Measurements from ENCODE around the gene MCC.
A peak's percentile ranks its signal among the peaks of the same experiment; 100 is the strongest.

MCC gene

GRCh38 chr5:113205807-113206206 is 282.4 kb downstream of the MCC start:
- no peak overlapping the region for H3K4me3 ChIP-seq (ENCODE audit: control insufficient read depth, low read depth, low read length)
- TF ChIP-seq CTCF (conservative IDR thresholded peaks at IDR 0.05; ENCODE audit: control insufficient read depth, insufficient read depth, low read depth, low read length), result no peak
- no peak for DNase-seq (ENCODE audit: low read depth)

GRCh38 chr5:113205323-113205722 is 282.9 kb downstream of the MCC start:
- no peak overlapping the region for H3K4me3 ChIP-seq (ENCODE audit: control insufficient read depth, low read depth, low read length)
- no peak for TF ChIP-seq CTCF (conservative IDR thresholded peaks at IDR 0.05; ENCODE audit: control insufficient read depth, insufficient read depth, low read depth, low read length)
- no peak for DNase-seq (ENCODE audit: low read depth)

DNA sequence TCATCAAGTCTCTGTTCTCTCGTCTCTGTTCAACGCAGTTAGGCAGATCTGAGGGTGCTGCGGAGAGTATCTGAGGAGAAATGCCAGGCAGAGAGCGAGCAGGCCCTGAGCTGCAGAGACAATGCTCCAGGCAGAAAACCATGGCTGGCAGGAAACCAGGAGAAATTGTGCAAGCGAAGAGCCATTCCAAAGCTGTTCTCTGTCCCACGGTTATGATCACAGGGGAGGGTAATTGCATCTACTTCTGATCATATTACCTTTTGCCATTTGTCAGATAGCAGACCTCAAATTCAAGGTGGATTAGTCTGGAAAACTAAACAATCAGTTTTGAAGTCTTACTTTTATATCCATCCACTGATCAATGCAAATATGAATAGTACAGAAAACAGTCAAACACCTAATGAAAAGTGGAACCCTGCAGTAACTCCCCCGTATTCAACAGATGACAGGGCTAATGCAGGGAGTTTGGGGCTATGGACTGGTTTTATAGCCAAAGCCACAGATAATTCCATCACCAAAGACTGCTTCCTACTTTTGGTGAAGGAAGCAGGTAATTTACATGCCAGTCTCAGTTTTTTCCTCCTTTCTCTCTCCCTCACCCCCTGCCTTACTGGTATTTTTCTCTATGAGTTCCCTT is 283.6 kb downstream of the MCC start:
- no peak overlapping the region for H3K4me3 ChIP-seq (ENCODE audit: control insufficient read depth, low read depth, low read length)
- DNase-seq (ENCODE audit: low read depth), result peak; percentile 68

DNA sequence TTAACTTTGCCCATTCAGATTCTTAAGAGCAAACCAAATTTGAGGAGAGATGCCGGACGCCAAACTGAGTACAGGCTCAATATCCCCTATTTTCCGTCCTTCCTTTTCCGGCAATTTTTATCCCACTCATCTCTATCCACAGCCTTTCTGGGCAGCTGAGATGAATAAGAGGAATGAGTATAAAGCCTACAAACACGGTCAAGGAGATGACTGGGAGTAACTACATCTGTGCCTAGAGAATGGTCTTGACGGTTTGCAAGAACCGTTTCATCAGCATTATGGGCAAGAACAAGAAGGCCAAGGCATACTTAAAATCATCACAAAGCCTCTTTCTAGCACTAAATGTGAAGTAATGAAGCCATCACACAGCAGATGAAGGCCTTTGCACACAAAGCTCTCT is 284.3 kb downstream of the MCC start:
- no peak for DNase-seq (ENCODE audit: low read depth)
- TF ChIP-seq CTCF (conservative IDR thresholded peaks at IDR 0.05; ENCODE audit: control insufficient read depth, insufficient read depth, low read depth, low read length), result no peak
- H3K4me3 ChIP-seq (ENCODE audit: control insufficient read depth, low read depth, low read length), result no peak overlapping the region

More for the DNA sequence above, 283.6 kb downstream of the MCC start:
- no peak for TF ChIP-seq CTCF (conservative IDR thresholded peaks at IDR 0.05; ENCODE audit: control insufficient read depth, insufficient read depth, low read depth, low read length)

DNA sequence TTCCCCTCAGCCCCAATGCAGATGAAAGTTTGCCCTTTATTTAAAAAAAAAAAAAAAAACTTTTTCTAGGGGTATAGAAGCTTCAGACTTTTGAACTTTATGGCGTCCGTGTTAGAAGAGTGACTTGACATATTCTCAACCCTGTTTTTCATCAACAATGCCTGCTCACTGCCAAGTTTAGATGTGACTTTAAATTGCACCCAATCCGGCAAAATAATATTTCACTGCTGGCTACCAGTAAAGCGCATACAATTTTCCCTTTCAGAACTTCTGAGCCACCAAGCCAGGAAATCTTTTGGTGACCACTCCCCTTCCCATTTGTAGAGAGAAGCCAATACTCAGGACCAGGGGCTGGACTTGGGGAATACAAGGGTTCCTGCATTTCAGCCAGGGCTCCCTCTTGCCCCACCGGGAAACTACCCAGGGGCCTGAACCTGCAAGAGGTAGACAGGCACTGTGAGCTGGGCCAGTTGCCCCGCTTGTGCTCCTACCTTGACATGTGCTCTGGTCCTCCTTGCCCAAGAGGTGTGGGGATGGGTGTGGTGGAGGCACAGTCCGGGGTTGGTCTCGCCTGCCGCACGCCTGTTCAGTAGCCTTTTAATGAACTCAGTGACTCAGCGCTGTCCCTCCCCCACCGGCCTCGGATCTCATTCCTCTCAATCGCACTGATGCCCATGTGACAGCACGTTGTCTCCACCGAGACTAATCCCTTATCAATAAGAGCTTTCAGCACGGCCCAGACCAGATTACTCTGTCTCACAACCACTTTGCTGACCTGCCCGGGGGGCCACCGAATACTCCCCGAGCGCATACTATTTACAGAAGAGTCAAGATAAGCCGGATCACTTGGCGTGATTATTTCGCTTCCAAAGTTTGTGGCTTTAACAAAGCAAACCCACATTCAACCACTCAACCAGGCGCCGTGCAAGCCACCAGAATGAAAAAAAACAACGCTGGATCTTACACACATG is 285.2 kb downstream of the MCC start:
- no peak overlapping the region for H3K4me3 ChIP-seq (ENCODE audit: control insufficient read depth, low read depth, low read length)
- DNase-seq (ENCODE audit: low read depth), result peak; percentile 22
- no peak for TF ChIP-seq CTCF (conservative IDR thresholded peaks at IDR 0.05; ENCODE audit: control insufficient read depth, insufficient read depth, low read depth, low read length)

DNA sequence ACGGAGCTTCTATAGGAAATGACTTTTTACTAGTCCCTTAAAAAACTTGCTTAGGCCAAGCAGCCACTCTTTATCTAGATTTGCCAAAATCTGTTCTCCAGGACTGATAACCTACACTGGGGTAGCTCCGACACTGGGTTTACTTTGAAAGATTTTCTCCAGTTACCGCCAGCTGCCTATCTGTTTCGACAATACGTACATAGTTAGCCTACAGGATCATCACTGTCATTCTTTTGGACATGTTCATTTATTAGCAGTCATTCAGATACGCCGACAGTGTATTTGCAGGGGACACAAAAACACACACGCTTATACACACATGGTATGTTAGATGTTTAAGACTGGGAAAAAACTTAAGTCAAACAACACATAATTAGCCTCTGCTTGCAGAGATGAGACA is 286.0 kb downstream of the MCC start:
- no peak overlapping the region for H3K4me3 ChIP-seq (ENCODE audit: control insufficient read depth, low read depth, low read length)
- no peak for TF ChIP-seq CTCF (conservative IDR thresholded peaks at IDR 0.05; ENCODE audit: control insufficient read depth, insufficient read depth, low read depth, low read length)
- DNase-seq (ENCODE audit: low read depth), result no peak
